Measurements from ENCODE around the gene EXOC2. TPM values are rescaled to one million over a fixed set of nuclear protein-coding genes. Genes with fewer than 3 reads are reported as not detected.

Gene EXOC2
- total RNA-seq, 2 donors from 2014 or later, result 28.1 to 35.0 TPM

- H3K9me3 ChIP-seq (ENCODE audit: control insufficient read depth, low read length), result no peaks in the 10 kb centered on the region
- no peak overlapping the region for H3K9ac ChIP-seq (ENCODE audit: extremely low read depth, low read length, poor library complexity, severe bottlenecking)
- Mint-ChIP-seq H3K4me1 (peaks cover under 1% of the 10 kb centered on the region), H3K4me3 (no peak overlapping the region), H3K36me3 (ENCODE audit: low read depth) (no peaks in the 10 kb centered on the region), H3K27ac (no peak overlapping the region), H3K9me3 (no peaks in the 10 kb centered on the region), H3K27me3 (ENCODE audit: insufficient read depth) (no peaks in the 10 kb centered on the region)
- WGBS, 2 experiments (ENCODE audit: insufficient coverage in 1 of 2, insufficient read length in 1 of 2), result 92 to 95% methylated on average over 20 of the region's 20 CpGs
- H3K36me3 ChIP-seq (ENCODE audit: control insufficient read depth, insufficient read depth, low read length), result no peaks in the 10 kb centered on the region
- H3K27me3 ChIP-seq (ENCODE audit: control insufficient read depth, insufficient read depth, low read length, poor library complexity, severe bottlenecking), result no peaks in the 10 kb centered on the region
- no peak for DNase-seq
- H3K4me1 ChIP-seq (ENCODE audit: control insufficient read depth, insufficient read depth, low read length), result no peaks in the 10 kb centered on the region
- no peak overlapping the region for H3K4me3 ChIP-seq (ENCODE audit: low read length)
- TF ChIP-seq, protein P1, sequence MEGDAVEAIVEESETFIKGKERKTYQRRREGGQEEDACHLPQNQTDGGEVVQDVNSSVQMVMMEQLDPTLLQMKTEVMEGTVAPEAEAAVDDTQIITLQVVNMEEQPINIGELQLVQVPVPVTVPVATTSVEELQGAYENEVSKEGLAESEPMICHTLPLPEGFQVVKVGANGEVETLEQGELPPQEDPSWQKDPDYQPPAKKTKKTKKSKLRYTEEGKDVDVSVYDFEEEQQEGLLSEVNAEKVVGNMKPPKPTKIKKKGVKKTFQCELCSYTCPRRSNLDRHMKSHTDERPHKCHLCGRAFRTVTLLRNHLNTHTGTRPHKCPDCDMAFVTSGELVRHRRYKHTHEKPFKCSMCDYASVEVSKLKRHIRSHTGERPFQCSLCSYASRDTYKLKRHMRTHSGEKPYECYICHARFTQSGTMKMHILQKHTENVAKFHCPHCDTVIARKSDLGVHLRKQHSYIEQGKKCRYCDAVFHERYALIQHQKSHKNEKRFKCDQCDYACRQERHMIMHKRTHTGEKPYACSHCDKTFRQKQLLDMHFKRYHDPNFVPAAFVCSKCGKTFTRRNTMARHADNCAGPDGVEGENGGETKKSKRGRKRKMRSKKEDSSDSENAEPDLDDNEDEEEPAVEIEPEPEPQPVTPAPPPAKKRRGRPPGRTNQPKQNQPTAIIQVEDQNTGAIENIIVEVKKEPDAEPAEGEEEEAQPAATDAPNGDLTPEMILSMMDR (conservative IDR thresholded peaks at IDR 0.05), result no peak
- H3K27ac ChIP-seq (ENCODE audit: low read depth, low read length), result no peak overlapping the region
Observed at GRCh38 chr6:736657-737446, 43.9 kb upstream of the EXOC2 start.

DNA sequence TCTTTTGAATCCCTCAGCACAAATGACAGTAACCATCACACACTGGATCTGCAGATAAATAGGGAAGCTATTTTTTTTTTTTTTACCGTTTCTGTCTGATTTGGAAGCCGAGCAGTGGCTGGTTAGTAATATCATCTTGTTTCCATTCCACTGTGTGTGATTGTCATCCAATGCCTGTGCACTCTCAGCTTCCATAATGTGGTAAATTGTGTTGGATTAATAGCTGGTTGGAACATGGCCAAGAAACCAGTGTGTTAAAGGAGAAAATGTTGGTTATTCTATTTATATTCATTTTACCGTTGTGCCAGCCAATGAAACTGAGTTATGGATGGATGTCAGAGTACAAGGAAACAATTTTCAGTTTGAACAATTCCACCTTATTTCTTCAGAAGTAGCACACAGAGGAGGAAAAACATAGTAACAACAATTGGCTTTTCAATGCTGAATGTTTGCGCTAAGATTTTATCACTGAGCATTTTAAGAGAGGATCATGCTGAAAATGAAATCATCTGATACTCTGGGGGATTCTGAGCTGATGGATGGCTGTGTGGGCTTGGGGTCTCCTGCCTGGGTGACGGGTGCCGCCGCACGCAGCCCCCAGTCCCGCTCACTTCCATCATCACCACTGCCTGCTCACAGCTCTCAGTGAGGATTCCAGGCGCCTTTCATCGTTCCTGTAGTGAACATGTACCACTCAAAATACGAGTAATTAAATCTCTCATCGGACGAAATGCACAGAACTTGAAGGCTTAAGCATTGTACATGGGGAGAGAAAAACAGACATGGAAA lies 40.7 kb upstream of the EXOC2 start:
- Histone ChIP-seq H3K4me3 (ENCODE audit: low read length) (no peak overlapping the region), H3K27ac (ENCODE audit: low read depth, low read length) (no peak overlapping the region), H3K9me3 (ENCODE audit: control insufficient read depth, low read length) (no peaks in the 10 kb centered on the region), H3K4me1 (ENCODE audit: control insufficient read depth, insufficient read depth, low read length) (no peaks in the 10 kb centered on the region), H3K27me3 (ENCODE audit: control insufficient read depth, insufficient read depth, low read length, poor library complexity, severe bottlenecking) (no peaks in the 10 kb centered on the region), H3K36me3 (ENCODE audit: control insufficient read depth, insufficient read depth, low read length) (no peaks in the 10 kb centered on the region), H3K9ac (ENCODE audit: extremely low read depth, low read length, poor library complexity, severe bottlenecking) (no peak overlapping the region)
- TF ChIP-seq, protein P1 (conservative IDR thresholded peaks at IDR 0.05), result no peak
- Mint-ChIP-seq H3K27ac (no peak overlapping the region), H3K4me1 (peaks cover 6% of the 10 kb centered on the region), H3K36me3 (ENCODE audit: low read depth) (no peaks in the 10 kb centered on the region), H3K4me3 (no peak overlapping the region), H3K27me3 (ENCODE audit: insufficient read depth) (no peaks in the 10 kb centered on the region), H3K9me3 (no peaks in the 10 kb centered on the region)
- 90 to 100% methylated on average over 8 to 14 of the region's 14 CpGs for WGBS, 2 experiments (ENCODE audit: insufficient coverage in 1 of 2, insufficient read length in 1 of 2)
- DNase-seq, result no peak

DNA sequence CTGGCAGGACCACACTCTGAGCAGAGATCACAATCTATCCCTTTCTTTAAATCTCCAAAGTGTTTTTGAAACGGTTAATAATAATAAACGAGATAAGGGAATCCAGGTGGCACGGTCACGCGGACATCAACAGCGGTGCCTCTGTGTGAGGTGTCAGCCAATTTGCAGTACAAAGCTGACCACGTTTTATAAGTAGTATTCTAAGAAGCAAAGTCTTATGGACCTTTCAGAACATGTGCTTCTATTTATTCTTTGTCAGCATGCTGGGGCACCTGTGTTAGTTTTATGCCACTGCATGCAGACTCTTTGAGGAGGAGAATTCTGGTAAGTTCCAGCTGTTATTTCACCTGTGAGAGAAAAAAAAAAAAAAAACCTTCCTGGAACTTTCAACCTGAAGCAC lies 39.0 kb upstream of the EXOC2 start:
- H3K27ac ChIP-seq (ENCODE audit: low read depth, low read length), result no peak overlapping the region
- 84 to 86% methylated on average over 7 of the region's 7 CpGs for WGBS, 2 experiments (ENCODE audit: insufficient coverage in 1 of 2, insufficient read length in 1 of 2)
- H3K9ac ChIP-seq (ENCODE audit: extremely low read depth, low read length, poor library complexity, severe bottlenecking), result no peak overlapping the region
- DNase-seq, result no peak
- no peak overlapping the region for H3K4me3 ChIP-seq (ENCODE audit: low read length)
- H3K36me3 Mint-ChIP-seq (ENCODE audit: low read depth), result no peaks in the 10 kb centered on the region
- TF ChIP-seq, protein P1 (conservative IDR thresholded peaks at IDR 0.05), result no peak
- H3K9me3 Mint-ChIP-seq, result no peaks in the 10 kb centered on the region
- H3K27me3 ChIP-seq (ENCODE audit: control insufficient read depth, insufficient read depth, low read length, poor library complexity, severe bottlenecking), result no peaks in the 10 kb centered on the region
- H3K36me3 ChIP-seq (ENCODE audit: control insufficient read depth, insufficient read depth, low read length), result no peaks in the 10 kb centered on the region
- no peaks in the 10 kb centered on the region for H3K4me1 ChIP-seq (ENCODE audit: control insufficient read depth, insufficient read depth, low read length)
- no peaks in the 10 kb centered on the region for H3K9me3 ChIP-seq (ENCODE audit: control insufficient read depth, low read length)
- H3K27ac Mint-ChIP-seq, result no peak overlapping the region
- no peaks in the 10 kb centered on the region for H3K27me3 Mint-ChIP-seq (ENCODE audit: insufficient read depth)
- peaks cover 6% of the 10 kb centered on the region for H3K4me1 Mint-ChIP-seq
- no peak overlapping the region for H3K4me3 Mint-ChIP-seq

Measured in endodermal cell (in vitro differentiated cells).